CD4-positive, alpha-beta memory T cell (primary cell): ENCODE data around the gene SUCLG2. TPM values are rescaled to one million over a fixed set of nuclear protein-coding genes. Genes with fewer than 3 reads are reported as not detected.

Experiments used
- CTCF ChIA-PET: fragments of 350-600 bp; sonication (Branson Sonifier 250); formaldehyde crosslinking; loops from one replicate; lab custom pipeline; 2021; ENCODE audit warnings: inconsistent platforms; ENCODE audit not compliant: partially characterized antibody; lab: Charles Lee
- POLR2A ChIA-PET: fragments of 350-600 bp; sonication (Branson Sonifier 250); formaldehyde crosslinking; loops from one replicate; lab custom pipeline; 2021; ENCODE audit not compliant: partially characterized antibody; lab: Charles Lee
- DNase-seq, 5 donors: peaks; one replicate each; pipeline versions ENCODE4 v3.0.0 to v3.0.0-alpha.2; 2020 to 2022; ENCODE audit warnings: mixed read lengths in 1 of 5
- H3K27ac ChIP-seq: one replicate; pipeline ENCODE4 v1.7.0; 2013; ENCODE audit warnings: low read depth, low read length
- H3K27me3 ChIP-seq: 2 replicates; pipeline ENCODE4 v1.7.0; 2013; ENCODE audit warnings: mild to moderate bottlenecking, low read length, moderate library complexity; ENCODE audit not compliant: insufficient read depth
- H3K36me3 ChIP-seq: 2 replicates; pipeline ENCODE4 v1.7.0; 2013; ENCODE audit warnings: mild to moderate bottlenecking, low read length, moderate library complexity; ENCODE audit not compliant: insufficient read depth
- H3K4me1 ChIP-seq: 2 replicates; pipeline ENCODE4 v1.7.0; 2013; ENCODE audit warnings: mild to moderate bottlenecking, low read length, moderate library complexity; ENCODE audit not compliant: insufficient read depth
- H3K4me3 ChIP-seq, 2 donors: one replicate each; pipeline ENCODE4 v1.7.0; 2013; ENCODE audit warnings: low read length in 2 of 2, mild to moderate bottlenecking in 1 of 2
- H3K9me3 ChIP-seq, 2 donors: one replicate each; pipeline ENCODE4 v1.7.0; 2013; ENCODE audit warnings: low read length in 2 of 2, control low read depth in 1 of 2; ENCODE audit not compliant: control insufficient read depth in 1 of 2
- H3K27ac Mint-ChIP-seq, 7 donors: one replicate each; pipeline ENCODE4 v1.8.0; 2020 to 2021; ENCODE audit warnings: mixed read lengths in 7 of 7, mild to moderate bottlenecking in 6 of 7, inconsistent platforms in 3 of 7, moderate library complexity in 3 of 7
- H3K27me3 Mint-ChIP-seq, 2 donors: one replicate each; pipeline ENCODE4 v1.8.0; 2020 to 2021; ENCODE audit warnings: mixed read lengths in 2 of 2
- H3K36me3 Mint-ChIP-seq, 2 donors: one replicate each; pipeline ENCODE4 v1.8.0; 2020 to 2021; ENCODE audit warnings: mixed read lengths in 2 of 2, inconsistent platforms in 1 of 2, mild to moderate bottlenecking in 1 of 2
- H3K4me1 Mint-ChIP-seq, 4 donors: one replicate each; pipeline ENCODE4 v1.8.0; 2020 to 2021; ENCODE audit warnings: mixed read lengths in 4 of 4, mild to moderate bottlenecking in 1 of 4
- H3K4me3 Mint-ChIP-seq, 8 donors: one replicate each; pipeline ENCODE4 v1.8.0; 2020 to 2021; ENCODE audit warnings: mixed read lengths in 8 of 8, mild to moderate bottlenecking in 7 of 8, moderate library complexity in 6 of 8, inconsistent platforms in 3 of 8
- H3K9me3 Mint-ChIP-seq, 8 donors: one replicate each; pipeline ENCODE4 v1.8.0; 2020 to 2021; ENCODE audit warnings: mixed read lengths in 8 of 8, mild to moderate bottlenecking in 5 of 8, inconsistent platforms in 3 of 8, moderate library complexity in 1 of 8
- intact Hi-C: fragments of 100-400 bp; cut with micrococcal nuclease; formaldehyde crosslinking; loops from one replicate; pipeline ENCODE4 v1.15.1; 2023
- polyA plus RNA-seq, 2 donors: library from polyadenylated mRNA; unstranded; fragments of 300-500 nt; fragmentation: Illumina TruSeq; gene quantifications; one replicate each; pipeline ENCODE4 v1.2.3, GENCODE V29; 2021
- total RNA-seq, 2 experiments: library from RNA; stranded (reverse); gene quantifications; one replicate each; pipeline ENCODE4 v1.2.3, GENCODE V29; 2021

SUCLG2 gene
- total and polyA plus RNA-seq, 4 experiments from 2014 or later: 46.1 to 114 (median 56.8) TPM

- no peak overlapping the region for H3K27ac ChIP-seq
- H3K4me3 Mint-ChIP-seq: no peak overlapping the region
- no peaks in the 10 kb centered on the region for H3K9me3 Mint-ChIP-seq
- H3K27me3 ChIP-seq: no peaks in the 10 kb centered on the region
- H3K4me1 ChIP-seq: no peaks in the 10 kb centered on the region
- peak overlapping the region in 3 of 7 donors; percentile 61 to 81 (median 63) for H3K27ac Mint-ChIP-seq
- peaks cover 10% of the 10 kb centered on the region for H3K36me3 ChIP-seq
- no peak for DNase-seq
- H3K9me3 ChIP-seq: no peaks in the 10 kb centered on the region
- peaks cover 7 to 32% (median 15%) of the 10 kb centered on the region in 4 donors for H3K4me1 Mint-ChIP-seq
- H3K27me3 Mint-ChIP-seq: no peaks in the 10 kb centered on the region
- ChIA-PET POLR2A (interaction anchor here (1.1 kb wide), 1 partner anchor 11 kb away, joined by 3 read pairs; no protein-coding TSS in a partner anchor), CTCF (interaction anchor here (1.2 kb wide), 2 partner anchors 8 to 590 kb away, joined by 3 read pairs; no protein-coding TSS in a partner anchor)
- H3K36me3 Mint-ChIP-seq: peaks cover 36 to 48% of the 10 kb centered on the region in 2 donors
- intact Hi-C loops: no loop called here
- H3K4me3 ChIP-seq: no peak overlapping the region
Measured at GRCh38 chr3:67561667-67562394, 92.6 kb downstream of the SUCLG2 start.

- Mint-ChIP-seq H3K9me3 (no peaks in the 10 kb centered on the region), H3K4me3 (no peak overlapping the region), H3K27ac (peak overlapping the region in 1 of 7 donors; percentile 81), H3K4me1 (peaks cover 7 to 32% (median 18%) of the 10 kb centered on the region in 4 donors), H3K36me3 (peaks cover 40 to 52% of the 10 kb centered on the region in 2 donors), H3K27me3 (no peaks in the 10 kb centered on the region)
- H3K36me3 ChIP-seq: peaks cover 10% of the 10 kb centered on the region
- no peaks in the 10 kb centered on the region for H3K4me1 ChIP-seq
- H3K27ac ChIP-seq: no peak overlapping the region
- H3K9me3 ChIP-seq: no peaks in the 10 kb centered on the region
- DNase-seq: no peak
- ChIA-PET CTCF (interaction anchor here (0.6 to 1.2 kb wide), 3 partner anchors 8 to 1187 kb away, joined by 3 read pairs; no protein-coding TSS in a partner anchor), POLR2A (interaction anchor here (1.1 kb wide), 1 partner anchor 10 kb away, joined by 3 read pairs; no protein-coding TSS in a partner anchor)
- H3K4me3 ChIP-seq: no peak overlapping the region
- no peaks in the 10 kb centered on the region for H3K27me3 ChIP-seq
- intact Hi-C loops: no loop called here
Measured at GRCh38 chr3:67561266-67561665, 93.1 kb downstream of the SUCLG2 start.

GRCh38 chr3:67559029-67559605, 95.3 kb downstream of the SUCLG2 start:
- CTCF ChIA-PET: interaction anchor here (1.0 kb wide), 1 partner anchor 231 kb away, joined by 3 read pairs; no protein-coding TSS in a partner anchor
- intact Hi-C loops: no loop called here
- H3K27ac Mint-ChIP-seq: peak overlapping the region in 1 of 7 donors; percentile 82

GRCh38 chr3:67558426-67558825, 96.0 kb downstream of the SUCLG2 start:
- POLR2A ChIA-PET: no interaction called here
- Mint-ChIP-seq H3K27ac (no peak overlapping the region), H3K4me1 (peaks cover 12 to 31% (median 18%) of the 10 kb centered on the region in 4 donors), H3K27me3 (no peaks in the 10 kb centered on the region), H3K36me3 (peaks cover 55 to 63% of the 10 kb centered on the region in 2 donors), H3K9me3 (no peaks in the 10 kb centered on the region), H3K4me3 (no peak overlapping the region)
- no peaks in the 10 kb centered on the region for H3K27me3 ChIP-seq
- no peaks in the 10 kb centered on the region for H3K4me1 ChIP-seq
- CTCF ChIA-PET: interaction anchor here (1.0 kb wide), 1 partner anchor 232 kb away, joined by 3 read pairs; no protein-coding TSS in a partner anchor
- no peak overlapping the region for H3K4me3 ChIP-seq
- no peak for DNase-seq
- intact Hi-C loops: no loop called here
- peaks cover 10% of the 10 kb centered on the region for H3K36me3 ChIP-seq
- no peaks in the 10 kb centered on the region for H3K9me3 ChIP-seq
- H3K27ac ChIP-seq: no peak overlapping the region

More at GRCh38 chr3:67559029-67559605, 95.3 kb downstream of the SUCLG2 start:
- Mint-ChIP-seq H3K9me3 (no peaks in the 10 kb centered on the region), H3K4me1 (peaks cover 12 to 31% (median 19%) of the 10 kb centered on the region in 4 donors), H3K36me3 (peaks cover 57 to 64% of the 10 kb centered on the region in 2 donors), H3K4me3 (no peak overlapping the region), H3K27me3 (no peaks in the 10 kb centered on the region)
- Histone ChIP-seq H3K27ac (no peak overlapping the region), H3K36me3 (peaks cover 10% of the 10 kb centered on the region), H3K27me3 (no peaks in the 10 kb centered on the region), H3K9me3 (no peaks in the 10 kb centered on the region), H3K4me3 (no peak overlapping the region), H3K4me1 (no peaks in the 10 kb centered on the region)
- no peak for DNase-seq
- POLR2A ChIA-PET: no interaction called here

GRCh38 chr3:67557848-67558355, 96.5 kb downstream of the SUCLG2 start:
- POLR2A ChIA-PET: no interaction called here
- peaks cover 10% of the 10 kb centered on the region for H3K36me3 ChIP-seq
- intact Hi-C loops: no loop called here
- Mint-ChIP-seq H3K27ac (peak overlapping the region in 1 of 7 donors; percentile 66), H3K4me1 (peaks cover 12 to 31% (median 18%) of the 10 kb centered on the region in 4 donors), H3K27me3 (no peaks in the 10 kb centered on the region), H3K36me3 (peaks cover 58 to 65% of the 10 kb centered on the region in 2 donors), H3K9me3 (no peaks in the 10 kb centered on the region), H3K4me3 (no peak overlapping the region)
- DNase-seq: no peak
- H3K27me3 ChIP-seq: no peaks in the 10 kb centered on the region
- CTCF ChIA-PET: interaction anchor here (1.0 kb wide), 1 partner anchor 232 kb away, joined by 3 read pairs; no protein-coding TSS in a partner anchor
- H3K4me3 ChIP-seq: no peak overlapping the region
- no peak overlapping the region for H3K27ac ChIP-seq
- H3K4me1 ChIP-seq: no peaks in the 10 kb centered on the region
- no peaks in the 10 kb centered on the region for H3K9me3 ChIP-seq

- Mint-ChIP-seq H3K36me3 (peaks cover 44 to 52% of the 10 kb centered on the region in 2 donors), H3K27ac (no peak overlapping the region), H3K27me3 (no peaks in the 10 kb centered on the region), H3K9me3 (no peaks in the 10 kb centered on the region), H3K4me3 (peak overlapping the region in 1 of 8 donors; percentile 33), H3K4me1 (peaks cover 13 to 35% (median 24%) of the 10 kb centered on the region in 4 donors)
- Histone ChIP-seq H3K4me1 (no peaks in the 10 kb centered on the region), H3K4me3 (no peak overlapping the region), H3K9me3 (no peaks in the 10 kb centered on the region), H3K27me3 (no peaks in the 10 kb centered on the region), H3K36me3 (no peaks in the 10 kb centered on the region), H3K27ac (no peak overlapping the region)
- intact Hi-C loops: no loop called here
- ChIA-PET POLR2A (interaction anchor here (1.4 kb wide), 1 partner anchor 10 kb away, joined by 3 read pairs; no protein-coding TSS in a partner anchor), CTCF (no interaction called here)
- no peak for DNase-seq
Measured at GRCh38 chr3:67551361-67552016, 102.9 kb downstream of the SUCLG2 start.
